Measurements from ENCODE around the gene DIPK1A. TPM values are rescaled to one million over a fixed set of nuclear protein-coding genes. Genes with fewer than 3 reads are reported as not detected.

The DIPK1A gene
- total RNA-seq, 2 donors from 2014 or later = 7.9 to 8.7 TPM

- peak overlapping the region; percentile 80 for H3K27ac Mint-ChIP-seq
- no peaks in the 10 kb centered on the region for H3K27me3 Mint-ChIP-seq
- no peaks in the 10 kb centered on the region for H3K36me3 Mint-ChIP-seq (ENCODE audit: low read depth)
- H3K9me3 ChIP-seq (ENCODE audit: control insufficient read depth, low read length, poor library complexity, severe bottlenecking) = no peaks in the 10 kb centered on the region
- H3K4me1 Mint-ChIP-seq = peaks cover 23% of the 10 kb centered on the region
- H3K4me3 Mint-ChIP-seq = no peak overlapping the region
- ATAC-seq (no peak), DNase-seq (no peak)
Observed at GRCh38 chr1:92884195-92884594, 77.1 kb downstream of the DIPK1A start.

DNA sequence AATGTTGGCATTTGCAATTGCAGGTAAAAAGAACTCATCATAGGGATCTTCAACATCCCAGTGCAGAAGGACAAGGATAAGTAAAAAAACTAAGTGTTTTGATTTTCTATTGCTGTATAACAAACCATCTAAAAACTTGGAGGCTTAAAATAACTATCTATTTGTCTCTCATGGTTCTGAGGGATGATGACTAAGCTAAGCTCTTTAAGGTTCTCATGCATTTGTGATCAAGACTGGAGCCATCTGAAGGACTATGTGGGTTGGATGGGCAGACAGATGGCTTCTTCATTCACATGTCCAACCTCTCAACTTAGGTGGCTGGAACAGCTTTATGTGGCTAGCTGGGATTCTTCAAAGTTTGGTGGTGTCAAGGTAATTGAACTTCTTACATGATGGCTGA, 78.0 kb downstream of the DIPK1A start:
- DNase-seq (no peak), ATAC-seq (peak; percentile 39)
- Mint-ChIP-seq H3K4me3 (no peak overlapping the region), H3K27ac (peak overlapping the region; percentile 80), H3K36me3 (ENCODE audit: low read depth) (no peaks in the 10 kb centered on the region), H3K27me3 (no peaks in the 10 kb centered on the region), H3K4me1 (peaks cover 23% of the 10 kb centered on the region)
- no peaks in the 10 kb centered on the region for H3K9me3 ChIP-seq (ENCODE audit: control insufficient read depth, low read length, poor library complexity, severe bottlenecking)

- Mint-ChIP-seq H3K36me3 (ENCODE audit: low read depth) (no peaks in the 10 kb centered on the region), H3K27me3 (no peaks in the 10 kb centered on the region), H3K4me3 (no peak overlapping the region), H3K27ac (peak overlapping the region; percentile 80), H3K4me1 (peaks cover 25% of the 10 kb centered on the region)
- ATAC-seq (peak; percentile 82), DNase-seq (no peak)
- H3K9me3 ChIP-seq (ENCODE audit: control insufficient read depth, low read length, poor library complexity, severe bottlenecking) = no peaks in the 10 kb centered on the region
Observed at GRCh38 chr1:92882819-92883218, 78.4 kb downstream of the DIPK1A start.

DNA sequence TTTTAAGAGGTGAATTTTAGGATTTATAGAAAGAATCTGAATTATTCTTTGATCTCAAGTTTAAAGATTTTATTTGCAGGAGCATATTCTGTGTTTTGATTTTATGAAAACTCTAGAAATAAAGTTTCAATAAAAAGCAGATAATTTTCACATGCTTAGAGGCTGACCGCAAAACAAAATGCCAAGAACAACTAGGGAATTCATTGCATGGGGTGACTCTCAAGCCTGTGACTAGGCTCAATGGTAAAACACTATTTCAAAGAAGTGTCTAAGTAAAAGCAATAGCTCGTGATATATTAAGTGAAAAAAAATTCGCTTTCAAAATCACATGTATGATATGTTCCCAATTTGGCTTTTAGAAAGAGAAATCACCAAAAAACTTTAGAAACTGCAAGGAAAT, 79.9 kb downstream of the DIPK1A start:
- no peaks in the 10 kb centered on the region for H3K9me3 ChIP-seq (ENCODE audit: control insufficient read depth, low read length, poor library complexity, severe bottlenecking)
- H3K4me1 Mint-ChIP-seq = peaks cover 30% of the 10 kb centered on the region
- DNase-seq (no peak), ATAC-seq (no peak)
- H3K27ac Mint-ChIP-seq = no peak overlapping the region
- no peaks in the 10 kb centered on the region for H3K36me3 Mint-ChIP-seq (ENCODE audit: low read depth)
- H3K27me3 Mint-ChIP-seq = no peaks in the 10 kb centered on the region
- no peak overlapping the region for H3K4me3 Mint-ChIP-seq

DNA sequence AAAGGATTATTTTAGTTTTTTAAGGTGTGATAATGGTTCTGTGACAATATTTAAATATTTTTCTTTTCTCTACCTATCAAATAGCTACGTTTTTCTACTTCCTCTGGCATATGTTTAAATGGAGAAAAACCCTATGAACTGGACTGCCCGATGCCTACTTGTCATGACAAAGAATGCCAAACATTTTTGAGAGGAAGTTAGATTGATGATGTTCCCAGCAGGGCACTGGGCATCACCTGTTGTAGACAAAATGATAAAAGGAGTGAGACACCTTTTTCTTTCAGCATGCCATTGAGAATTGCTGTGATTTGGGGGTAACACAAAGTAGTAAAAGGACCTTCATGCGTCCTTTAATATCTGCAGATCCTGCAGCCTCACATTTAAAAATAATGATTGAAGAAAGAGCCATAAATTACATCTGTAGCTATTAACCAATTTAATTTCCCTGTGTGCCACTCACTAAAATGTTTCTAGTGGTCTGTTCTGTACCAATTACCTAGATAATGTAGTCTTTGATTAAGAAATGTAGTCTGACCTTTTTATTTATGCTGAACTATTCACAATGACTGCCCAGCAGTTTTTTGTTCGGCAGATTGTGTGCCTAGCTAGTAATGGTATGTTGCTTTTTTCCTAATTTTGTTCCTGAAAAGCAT, 81.8 kb downstream of the DIPK1A start:
- DNase-seq = no peak
- Mint-ChIP-seq H3K4me3 (no peak overlapping the region), H3K4me1 (peaks cover 35% of the 10 kb centered on the region), H3K27me3 (no peaks in the 10 kb centered on the region), H3K27ac (no peak overlapping the region), H3K36me3 (ENCODE audit: low read depth) (no peaks in the 10 kb centered on the region)
- no peaks in the 10 kb centered on the region for H3K9me3 ChIP-seq (ENCODE audit: control insufficient read depth, low read length, poor library complexity, severe bottlenecking)
- ATAC-seq = no peak

DNA sequence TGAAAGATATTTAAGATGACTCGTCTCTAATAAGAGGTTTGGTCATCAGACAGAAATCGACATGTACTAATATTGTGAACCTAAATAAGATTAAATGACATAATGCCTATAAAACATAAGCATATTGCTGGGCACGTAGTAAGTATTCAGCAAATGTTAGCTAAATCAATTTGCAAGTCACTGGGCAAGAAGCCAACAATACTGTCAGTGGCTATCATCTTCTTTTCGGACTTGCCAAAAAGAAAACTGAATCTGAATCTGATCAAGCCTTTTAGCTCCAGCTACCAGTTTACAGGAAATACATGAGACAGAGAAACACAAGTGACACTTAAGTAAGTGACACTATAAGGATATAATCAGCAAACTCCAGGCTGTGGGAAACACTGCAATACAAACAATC, 83.5 kb downstream of the DIPK1A start:
- H3K9me3 ChIP-seq (ENCODE audit: control insufficient read depth, low read length, poor library complexity, severe bottlenecking) = no peaks in the 10 kb centered on the region
- no peaks in the 10 kb centered on the region for H3K36me3 Mint-ChIP-seq (ENCODE audit: low read depth)
- no peak for DNase-seq
- H3K4me1 Mint-ChIP-seq = peaks cover 26% of the 10 kb centered on the region
- H3K27ac Mint-ChIP-seq = peak overlapping the region; percentile 46
- ATAC-seq = no peak
- H3K4me3 Mint-ChIP-seq = no peak overlapping the region
- no peaks in the 10 kb centered on the region for H3K27me3 Mint-ChIP-seq

DNA sequence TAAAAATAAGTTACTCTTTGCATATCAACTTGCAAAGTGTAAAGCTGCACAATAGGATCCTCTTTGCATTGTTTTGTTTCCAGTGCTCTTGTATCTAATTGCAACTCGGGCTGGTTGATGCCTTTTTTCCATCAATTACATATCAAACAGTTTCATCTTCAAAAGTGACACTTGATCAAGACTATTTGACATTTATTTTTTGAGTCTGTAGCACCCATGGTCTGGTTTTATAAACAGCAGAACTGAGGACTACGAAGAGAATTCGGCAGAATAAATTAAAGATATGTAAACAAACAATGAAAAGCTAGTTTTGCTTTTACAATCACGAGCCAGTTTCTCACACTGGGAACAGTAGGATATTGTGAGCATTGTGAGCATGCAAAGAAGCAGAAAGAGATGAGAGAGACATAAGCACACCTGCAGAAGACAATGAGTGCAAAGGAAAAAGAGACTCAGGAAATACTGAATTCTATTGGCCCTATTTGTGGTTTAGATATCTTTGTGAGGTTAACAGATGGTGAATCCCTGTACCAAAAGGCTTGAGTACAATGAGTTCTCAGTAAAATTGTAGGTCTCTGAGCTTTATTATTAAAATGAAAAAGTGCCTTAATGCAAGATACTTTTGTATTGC, 84.1 kb downstream of the DIPK1A start:
- H3K4me1 Mint-ChIP-seq = peaks cover 21% of the 10 kb centered on the region
- ATAC-seq = peak; percentile 45

DNA sequence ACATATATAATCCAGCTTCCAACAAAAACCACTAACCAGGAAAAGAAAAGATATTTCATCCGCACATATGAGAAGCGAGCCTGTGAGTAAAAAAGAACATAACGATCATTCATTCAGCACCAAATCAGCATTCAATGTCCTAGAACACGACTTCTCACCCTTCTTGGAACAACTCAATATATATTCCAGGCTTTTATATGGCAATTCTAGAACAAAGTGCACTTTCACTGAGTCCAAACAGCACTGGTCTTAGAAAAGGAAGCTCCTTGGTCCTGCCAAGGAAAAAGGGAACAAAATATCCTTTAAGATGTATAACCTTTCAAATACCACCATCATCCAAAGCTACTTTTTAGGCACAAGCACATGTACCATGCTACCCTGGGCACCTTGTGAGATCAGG, 84.9 kb downstream of the DIPK1A start:
- DNase-seq (no peak), ATAC-seq (no peak)
- Mint-ChIP-seq H3K4me1 (peaks cover 21% of the 10 kb centered on the region), H3K4me3 (no peak overlapping the region), H3K27ac (no peak overlapping the region), H3K27me3 (no peaks in the 10 kb centered on the region), H3K36me3 (ENCODE audit: low read depth) (no peaks in the 10 kb centered on the region)
- H3K9me3 ChIP-seq (ENCODE audit: control insufficient read depth, low read length, poor library complexity, severe bottlenecking) = no peaks in the 10 kb centered on the region

More for the DNA sequence above, 84.1 kb downstream of the DIPK1A start:
- no peaks in the 10 kb centered on the region for H3K9me3 ChIP-seq (ENCODE audit: control insufficient read depth, low read length, poor library complexity, severe bottlenecking)
- Mint-ChIP-seq H3K4me3 (no peak overlapping the region), H3K27ac (peak overlapping the region; percentile 46), H3K36me3 (ENCODE audit: low read depth) (no peaks in the 10 kb centered on the region), H3K27me3 (no peaks in the 10 kb centered on the region)
- no peak for DNase-seq

DNA sequence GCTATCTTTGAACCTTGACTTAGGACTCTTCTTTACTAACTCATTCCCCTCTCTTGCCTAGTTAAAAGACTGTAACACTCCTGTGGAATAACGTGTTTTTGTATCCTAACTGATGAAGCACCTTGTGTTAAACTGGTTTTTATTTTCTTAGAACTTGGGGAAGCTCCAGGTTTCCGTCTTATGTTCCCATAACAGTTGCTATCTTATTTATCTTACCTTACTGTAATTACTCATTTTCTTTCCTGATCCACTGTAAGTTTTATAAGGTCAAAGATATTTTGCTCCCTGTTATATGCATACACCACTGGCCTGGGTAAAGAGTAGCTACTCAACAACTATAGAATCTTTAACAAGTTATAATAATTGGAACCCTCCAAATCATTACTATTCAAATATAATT, 86.3 kb downstream of the DIPK1A start:
- Mint-ChIP-seq H3K36me3 (ENCODE audit: low read depth) (no peaks in the 10 kb centered on the region), H3K27ac (no peak overlapping the region), H3K4me1 (peaks cover 21% of the 10 kb centered on the region), H3K27me3 (no peaks in the 10 kb centered on the region), H3K4me3 (no peak overlapping the region)
- DNase-seq (no peak), ATAC-seq (no peak)
- H3K9me3 ChIP-seq (ENCODE audit: control insufficient read depth, low read length, poor library complexity, severe bottlenecking) = no peaks in the 10 kb centered on the region

DNA sequence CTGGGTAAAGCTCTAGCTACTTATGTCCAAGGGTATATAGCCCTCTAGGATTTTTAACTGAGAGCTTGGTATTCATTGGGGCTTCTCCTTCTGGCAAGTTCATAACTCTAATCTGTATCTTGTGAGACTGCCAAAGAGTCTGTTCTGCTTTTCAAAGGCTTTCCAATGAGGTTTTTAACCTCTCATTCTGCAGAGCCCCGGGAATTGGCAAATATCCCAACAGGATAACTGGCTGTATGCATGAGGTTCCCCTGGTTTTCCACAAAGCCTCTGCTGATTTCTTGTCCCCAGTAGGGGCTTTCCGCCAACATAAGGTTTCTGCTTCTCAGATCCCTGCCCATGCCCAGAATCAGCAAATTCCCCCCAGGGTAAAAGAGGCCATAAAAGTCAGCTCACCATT, 88.5 kb downstream of the DIPK1A start:
- DNase-seq (no peak), ATAC-seq (no peak)
- H3K4me1 Mint-ChIP-seq = peaks cover 18% of the 10 kb centered on the region
- no peak overlapping the region for H3K4me3 Mint-ChIP-seq
- no peak overlapping the region for H3K27ac Mint-ChIP-seq
- H3K9me3 ChIP-seq (ENCODE audit: control insufficient read depth, low read length, poor library complexity, severe bottlenecking) = no peaks in the 10 kb centered on the region
- no peaks in the 10 kb centered on the region for H3K36me3 Mint-ChIP-seq (ENCODE audit: low read depth)
- no peaks in the 10 kb centered on the region for H3K27me3 Mint-ChIP-seq

GRCh38 chr1:92870591-92870990, 90.7 kb downstream of the DIPK1A start:
- Mint-ChIP-seq H3K4me1 (peaks cover 11% of the 10 kb centered on the region), H3K4me3 (no peak overlapping the region), H3K36me3 (ENCODE audit: low read depth) (no peaks in the 10 kb centered on the region), H3K27me3 (no peaks in the 10 kb centered on the region), H3K27ac (peak overlapping the region; percentile 34)
- no peaks in the 10 kb centered on the region for H3K9me3 ChIP-seq (ENCODE audit: control insufficient read depth, low read length, poor library complexity, severe bottlenecking)
- DNase-seq (no peak), ATAC-seq (no peak)

GRCh38 chr1:92864131-92864530, 97.1 kb downstream of the DIPK1A start:
- ATAC-seq = no peak

GRCh38 chr1:92862605-92863004, 98.7 kb downstream of the DIPK1A start:
- Mint-ChIP-seq H3K4me3 (no peak overlapping the region), H3K4me1 (peaks cover 15% of the 10 kb centered on the region), H3K36me3 (ENCODE audit: low read depth) (no peaks in the 10 kb centered on the region), H3K27ac (peak overlapping the region; percentile 70), H3K27me3 (no peaks in the 10 kb centered on the region)
- no peaks in the 10 kb centered on the region for H3K9me3 ChIP-seq (ENCODE audit: control insufficient read depth, low read length, poor library complexity, severe bottlenecking)
- DNase-seq (no peak), ATAC-seq (no peak)

More at GRCh38 chr1:92864131-92864530, 97.1 kb downstream of the DIPK1A start:
- Mint-ChIP-seq H3K4me1 (peaks cover 16% of the 10 kb centered on the region), H3K27ac (no peak overlapping the region), H3K27me3 (no peaks in the 10 kb centered on the region), H3K36me3 (ENCODE audit: low read depth) (no peaks in the 10 kb centered on the region), H3K4me3 (no peak overlapping the region)
- no peak for DNase-seq
- H3K9me3 ChIP-seq (ENCODE audit: control insufficient read depth, low read length, poor library complexity, severe bottlenecking) = no peaks in the 10 kb centered on the region

Measured in T-helper 17 cell (primary cell).